NCI-H2107 (cell line): ENCODE results near the gene AFF1.

ENCODE experiments used
- DNase-seq: peaks from one replicate; lab custom pipeline; 2025; lab: John Stamatoyannopoulos, UW

AFF1 gene

DNA sequence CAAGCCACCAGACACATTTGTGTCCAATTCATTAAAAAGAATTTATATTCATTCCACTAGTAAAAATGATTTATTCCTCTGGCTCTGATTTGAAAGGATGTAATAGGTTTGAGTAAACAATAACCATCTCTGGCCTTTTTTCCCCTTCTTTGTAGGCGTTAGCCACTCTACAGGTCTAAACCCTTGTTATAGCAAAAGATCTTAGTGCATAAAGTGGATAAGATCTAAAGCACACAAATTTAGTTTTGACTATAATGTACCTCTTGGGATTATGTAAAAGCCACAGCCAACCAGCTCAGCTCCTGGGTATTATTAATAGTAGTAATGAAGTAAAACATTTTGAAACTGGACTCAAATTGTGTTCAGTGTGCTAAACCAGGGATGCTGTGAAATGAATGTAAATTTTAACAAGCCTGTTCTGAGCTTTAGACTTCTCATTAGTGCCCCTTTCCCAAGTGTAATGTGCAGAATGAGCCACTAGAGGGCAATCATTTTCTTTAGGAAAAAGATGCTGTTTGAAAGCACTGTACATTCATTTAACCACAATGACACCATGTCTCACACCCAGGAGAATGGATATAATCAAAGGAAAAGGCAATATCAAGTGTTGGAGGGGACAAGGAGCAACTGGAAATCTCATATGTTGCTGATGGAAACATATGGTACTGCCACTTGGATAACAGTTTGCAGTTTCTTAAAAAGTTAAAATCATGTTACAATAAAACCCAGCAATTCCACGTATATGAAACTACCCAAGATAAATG is 215.9 kb downstream of the AFF1 start:
- peak; percentile 50 for DNase-seq

DNA sequence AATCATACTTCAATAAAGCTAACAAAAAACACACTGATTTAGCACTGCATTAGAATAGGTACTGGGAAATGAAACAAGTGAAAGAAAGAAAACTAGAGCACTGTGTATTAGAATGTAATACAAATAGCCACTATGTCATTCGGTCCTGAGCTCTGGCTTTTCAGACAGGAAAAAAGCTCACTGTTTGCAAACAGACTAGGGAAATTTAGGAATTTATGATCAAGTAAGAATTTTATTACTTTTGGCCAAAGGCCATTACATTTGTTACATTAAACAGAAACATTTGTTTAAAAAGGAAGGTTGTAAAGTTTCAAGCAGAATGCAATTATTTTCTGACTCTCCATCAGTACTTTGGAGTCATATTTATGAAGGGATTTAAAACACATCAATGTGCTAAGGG is 216.9 kb downstream of the AFF1 start:
- DNase-seq, result no peak

DNA sequence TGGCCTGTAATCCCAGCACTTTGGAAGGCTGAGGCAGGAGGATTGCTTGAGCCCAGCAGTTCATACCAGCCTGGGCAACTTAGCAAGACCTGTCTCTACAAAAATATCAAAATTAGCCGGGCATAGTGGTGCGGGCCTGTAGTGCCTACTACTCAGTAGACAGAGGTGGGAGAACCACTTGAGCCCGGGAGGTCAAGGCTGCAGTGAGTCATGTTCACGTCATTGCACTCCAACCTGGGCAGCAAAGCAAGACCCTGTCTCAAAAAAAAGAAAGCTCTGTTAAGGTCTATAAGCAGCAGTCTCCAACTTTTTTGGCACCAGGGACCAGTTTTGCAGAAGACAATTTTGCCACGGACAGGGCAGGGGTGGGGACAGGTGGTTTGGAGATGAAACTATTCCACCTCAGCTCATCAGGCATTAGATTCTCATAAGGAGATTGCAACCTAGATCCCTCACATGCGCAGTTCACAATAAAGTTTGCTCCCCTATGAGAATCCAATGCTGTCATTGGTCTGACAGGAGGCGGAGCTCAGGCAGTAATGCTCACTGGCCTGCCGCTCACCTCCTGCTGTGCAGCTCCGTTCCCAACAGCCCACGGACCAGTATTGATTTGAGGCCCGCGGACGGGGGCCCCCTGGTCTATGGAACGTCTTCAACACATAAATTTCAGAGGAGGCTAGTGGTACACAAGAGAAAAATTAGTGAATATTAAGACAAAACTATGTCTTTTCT is 217.7 kb downstream of the AFF1 start:
- DNase-seq, result no peak

DNA sequence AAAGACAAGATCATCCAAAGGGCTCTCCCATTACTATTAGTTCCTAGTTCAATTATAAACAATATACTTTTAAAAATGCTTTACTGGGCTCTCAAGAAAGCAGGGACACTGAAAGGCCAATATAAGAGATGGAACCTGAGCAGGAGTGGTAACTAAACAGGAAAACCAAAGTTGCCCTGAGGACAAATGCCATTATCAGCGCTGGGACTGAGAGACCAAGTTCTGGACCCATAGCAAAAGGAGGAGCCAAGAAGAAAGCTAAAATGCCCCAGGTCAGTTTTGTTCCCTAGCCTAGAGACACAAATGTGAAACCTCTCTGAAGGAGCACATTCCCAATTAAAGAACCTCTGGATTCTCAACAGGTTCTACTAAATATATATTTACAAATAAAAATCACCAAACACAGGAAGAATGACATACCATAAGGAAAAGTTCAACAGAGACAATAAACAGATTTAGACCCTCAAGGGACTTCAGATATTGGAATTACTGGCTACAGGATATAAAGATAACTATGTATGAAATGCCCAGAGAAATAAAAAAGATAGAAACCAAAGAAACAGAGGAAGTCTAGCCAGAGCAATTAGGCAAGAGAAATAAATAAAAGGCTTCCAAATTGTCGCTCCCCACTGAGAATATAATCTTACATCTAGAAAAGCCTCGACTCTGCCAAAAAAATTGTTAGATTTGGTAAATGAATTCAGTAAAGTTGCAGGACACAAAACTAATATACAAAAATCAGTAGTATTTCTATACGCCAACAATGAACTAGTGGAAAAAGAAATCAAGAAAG is 218.5 kb downstream of the AFF1 start:
- DNase-seq, result no peak

DNA sequence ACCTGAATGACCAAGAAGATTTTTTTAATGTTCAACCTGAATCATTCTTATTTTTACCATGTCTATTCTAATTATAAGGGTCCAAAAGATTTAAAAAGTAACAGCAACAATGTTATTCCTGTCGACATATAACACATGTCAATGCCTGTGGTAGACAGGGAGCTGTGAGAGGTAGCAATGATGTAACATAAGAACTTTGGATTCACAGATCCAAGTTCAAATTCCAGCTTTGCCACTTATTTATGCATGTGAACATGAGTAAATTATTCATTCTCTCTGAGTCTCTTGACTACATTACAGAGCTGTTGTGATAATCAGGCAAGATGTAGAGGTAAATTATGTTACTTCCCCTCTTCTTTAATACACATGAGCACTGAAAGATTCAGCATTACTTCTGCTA is 231.1 kb downstream of the AFF1 start:
- DNase-seq, result no peak

DNA sequence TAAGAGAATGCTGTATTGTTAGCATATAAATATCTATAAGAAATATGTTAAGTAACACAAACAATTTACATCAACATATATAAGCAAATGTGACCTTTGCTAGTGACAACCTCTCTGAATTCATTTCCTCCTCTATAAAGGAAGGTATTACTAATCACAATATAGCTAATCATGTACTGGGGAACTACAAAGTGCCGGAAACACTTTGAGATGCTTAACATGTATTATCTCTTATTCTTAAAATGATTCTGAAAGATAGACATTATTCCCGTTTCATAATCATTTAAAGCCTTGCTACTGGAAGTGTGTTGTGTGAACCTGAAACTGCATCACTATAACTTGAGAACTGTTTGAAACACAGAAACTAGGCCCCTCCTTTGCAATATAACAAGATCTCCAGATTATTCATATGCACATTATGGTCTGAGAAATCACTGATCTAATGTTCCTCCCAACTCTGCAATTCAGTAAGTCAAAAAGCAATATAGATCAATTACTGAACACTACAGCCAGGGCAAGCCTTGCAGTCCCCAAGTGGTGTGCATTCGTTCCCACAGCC is 231.6 kb downstream of the AFF1 start:
- DNase-seq, result no peak

DNA sequence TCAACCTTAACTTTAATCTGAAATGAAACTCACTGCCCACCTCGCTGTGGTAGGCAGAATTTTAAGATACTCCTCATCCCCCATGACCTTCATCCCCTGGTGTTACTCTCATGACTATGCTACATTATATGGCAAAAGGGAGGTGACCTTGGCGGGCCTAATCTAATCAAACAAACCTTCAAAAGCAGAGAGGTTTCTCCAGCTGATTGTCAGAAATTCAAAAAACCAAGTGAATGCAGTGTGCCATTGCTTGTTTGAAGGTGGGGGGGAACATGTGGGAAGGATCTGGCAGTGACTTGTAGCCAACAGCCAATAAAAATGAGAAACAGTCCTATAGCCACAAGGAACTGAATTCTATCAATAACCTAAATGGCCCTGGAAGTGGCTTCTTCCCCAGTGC is 237.1 kb downstream of the AFF1 start:
- no peak for DNase-seq

DNA sequence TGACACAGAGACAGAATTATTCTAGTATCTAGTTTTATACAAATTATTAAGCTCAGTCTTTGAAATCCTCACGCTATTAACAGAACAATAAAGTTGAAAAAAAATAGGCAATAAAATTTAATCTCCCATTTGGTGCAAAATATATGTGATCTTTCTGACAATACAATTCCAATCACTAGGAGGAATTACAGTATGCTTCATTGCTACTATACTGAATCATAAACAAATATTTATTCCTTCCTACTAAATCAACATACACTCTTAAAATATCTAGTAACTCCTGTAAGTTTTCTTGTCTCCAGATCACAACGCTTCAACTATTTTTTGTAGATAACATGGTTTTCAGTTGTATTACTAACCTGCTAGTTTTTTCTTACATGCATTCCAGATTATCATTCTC is 239.9 kb downstream of the AFF1 start:
- no peak for DNase-seq

DNA sequence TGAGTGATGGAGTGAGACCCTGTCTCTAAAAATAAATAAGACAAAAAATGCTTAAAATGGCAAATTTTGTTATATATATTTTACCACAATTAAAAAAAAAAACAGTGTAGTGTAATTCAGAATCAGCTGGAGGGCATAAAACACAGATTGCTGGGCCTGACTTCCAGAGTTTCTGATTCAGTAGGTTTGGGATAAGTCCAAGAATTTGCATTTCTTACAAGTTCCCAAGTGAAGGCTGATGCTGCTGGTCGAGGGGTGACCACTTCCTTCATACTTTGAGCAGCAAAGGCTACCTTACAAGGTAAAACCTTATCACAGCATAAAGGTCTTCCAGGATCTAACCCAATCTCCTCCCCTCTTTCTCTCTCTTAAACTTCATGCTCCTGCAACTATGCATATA is 244.9 kb downstream of the AFF1 start:
- DNase-seq, result no peak

DNA sequence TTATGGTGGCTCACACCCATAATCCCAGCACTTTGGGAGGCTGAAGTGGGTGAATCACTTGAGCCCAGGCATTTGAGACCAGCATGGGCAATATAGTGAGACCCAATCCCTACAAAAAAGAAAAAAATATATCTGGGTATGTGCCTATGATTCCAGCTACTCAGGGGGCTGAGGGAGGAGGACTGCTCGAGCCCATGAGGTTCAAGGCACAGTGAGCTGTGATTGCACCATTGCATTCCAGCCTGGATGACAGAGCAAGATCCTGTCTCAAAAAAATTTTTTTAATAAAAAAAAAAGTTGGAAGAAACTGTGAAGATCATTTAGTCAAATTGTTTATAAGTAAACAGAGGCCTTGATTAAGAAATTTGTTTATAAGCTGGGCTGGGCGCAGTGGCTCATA is 246.0 kb downstream of the AFF1 start:
- DNase-seq, result no peak

DNA sequence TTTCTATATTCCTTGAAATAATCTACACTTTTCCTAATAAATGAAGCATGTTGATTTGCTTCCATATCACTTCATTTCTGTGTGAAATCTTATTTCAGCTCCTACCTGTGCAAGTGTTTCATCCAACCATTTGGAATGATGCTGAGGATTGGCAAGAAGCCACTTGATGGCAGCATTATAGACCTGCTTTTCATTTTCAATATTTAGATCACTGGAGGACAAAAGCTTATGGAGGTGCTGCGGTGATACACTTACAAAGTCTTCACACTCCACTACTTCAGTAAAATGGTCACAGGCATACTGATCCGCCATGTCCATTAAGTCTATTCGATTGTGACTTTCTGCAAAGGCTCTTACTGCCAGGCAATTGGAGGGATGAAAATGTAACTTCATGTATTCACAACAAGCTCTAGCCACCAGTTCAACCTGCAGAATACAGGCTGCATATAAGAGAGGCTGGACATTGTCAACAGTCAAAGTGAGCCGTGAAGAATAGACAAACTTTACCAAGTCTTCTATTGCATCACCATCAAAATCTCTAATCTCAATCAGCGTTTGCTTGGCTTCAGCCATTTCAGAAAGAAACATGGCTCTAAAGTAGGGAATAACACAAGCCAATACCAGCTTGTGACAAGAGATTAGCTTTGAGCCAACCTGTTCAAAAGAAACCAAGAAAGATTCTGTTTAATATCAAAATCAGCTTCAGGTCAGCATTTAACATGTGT is 250.5 kb downstream of the AFF1 start:
- DNase-seq, result no peak

DNA sequence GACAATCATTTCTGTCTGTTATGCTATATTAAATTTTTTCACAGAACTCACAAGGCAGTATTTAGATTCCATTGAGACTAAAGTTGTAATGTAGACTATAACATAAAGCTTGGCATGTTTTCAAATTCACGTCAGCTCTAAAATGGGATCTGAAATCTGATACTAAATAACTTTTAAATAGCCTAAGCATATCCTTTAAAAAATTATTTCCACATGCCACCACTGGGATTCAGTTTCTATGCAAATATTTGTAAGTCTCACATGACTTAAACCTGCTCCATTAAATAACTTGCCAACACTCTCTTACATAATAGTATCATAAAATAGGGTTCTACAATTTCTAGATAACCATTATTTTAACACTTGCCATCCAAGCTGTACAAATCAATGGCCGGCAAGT is 253.2 kb downstream of the AFF1 start:
- no peak for DNase-seq

DNA sequence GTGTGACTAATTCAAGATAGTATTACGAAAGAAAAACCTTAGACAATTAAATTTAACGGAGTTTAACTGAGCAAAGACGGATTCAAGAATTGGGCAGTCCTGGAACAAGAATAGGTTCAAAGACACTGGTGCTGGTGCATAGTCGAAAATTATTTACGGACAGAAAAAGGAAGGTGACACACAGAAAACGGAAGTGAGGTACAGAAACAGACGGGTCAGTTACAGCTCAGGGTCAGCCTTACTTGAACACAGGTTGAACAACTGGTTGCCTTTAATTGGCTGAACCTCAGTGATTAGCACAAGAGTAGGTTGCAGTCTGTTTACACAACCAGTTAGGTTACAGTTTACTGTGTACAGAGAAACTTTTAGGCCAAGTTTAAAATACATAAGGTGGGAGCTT is 254.1 kb downstream of the AFF1 start:
- DNase-seq, result no peak
